ENCODE data around the gene ZNF598.
"Not testable (repeated sequence)": the region's sequence is repeated elsewhere in the genome, so short reads cannot be mapped to it uniquely, and the experiment has no call there.

The ZNF598 gene

DNA sequence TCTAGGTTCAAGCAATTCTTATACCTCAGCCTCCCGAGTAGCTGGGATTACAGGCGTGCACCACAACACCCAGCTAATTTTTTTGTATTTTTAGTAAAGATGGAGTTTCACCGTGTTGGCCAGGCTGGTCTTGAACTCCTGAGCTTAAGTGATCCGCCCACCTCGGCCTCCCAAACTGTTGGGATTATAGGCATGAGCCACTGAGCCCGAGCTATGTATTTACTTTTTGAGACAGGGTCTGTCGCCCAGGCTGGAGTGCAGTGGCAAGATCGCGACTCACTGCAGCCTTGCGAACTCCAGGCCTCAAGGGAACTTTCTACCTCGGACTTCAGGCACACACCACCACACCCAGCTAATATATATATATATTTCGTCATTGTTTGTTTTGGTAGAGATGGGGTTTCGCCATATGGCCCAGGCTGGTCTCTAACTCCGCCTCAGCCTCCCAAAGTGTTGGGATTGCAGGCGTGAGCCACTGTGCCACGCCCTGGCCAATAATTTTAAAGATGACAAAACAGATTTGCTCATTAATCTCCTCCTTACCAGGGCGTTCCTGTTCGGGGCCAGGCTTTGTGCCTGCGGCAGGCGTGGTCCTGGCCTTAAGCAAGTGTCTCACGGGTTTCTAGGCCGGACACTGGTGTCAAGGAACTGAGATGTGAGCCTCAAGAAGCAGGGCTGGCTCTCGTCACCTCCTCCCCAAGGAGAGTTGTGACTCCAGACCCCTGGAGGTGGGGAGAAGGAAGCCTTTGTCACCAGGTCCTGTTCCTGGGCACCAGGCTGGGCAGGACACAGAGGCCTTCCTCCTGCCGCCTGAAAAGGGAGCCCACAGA is 5.7 kb upstream of the ZNF598 start:
- in situ Hi-C loops (cut with MboI; ENCODE audit: low pct_unique_long_range_greater_than_20kb, low sequenced_read_pairs), result no loop called here
- DNase-seq, result no peak

DNA sequence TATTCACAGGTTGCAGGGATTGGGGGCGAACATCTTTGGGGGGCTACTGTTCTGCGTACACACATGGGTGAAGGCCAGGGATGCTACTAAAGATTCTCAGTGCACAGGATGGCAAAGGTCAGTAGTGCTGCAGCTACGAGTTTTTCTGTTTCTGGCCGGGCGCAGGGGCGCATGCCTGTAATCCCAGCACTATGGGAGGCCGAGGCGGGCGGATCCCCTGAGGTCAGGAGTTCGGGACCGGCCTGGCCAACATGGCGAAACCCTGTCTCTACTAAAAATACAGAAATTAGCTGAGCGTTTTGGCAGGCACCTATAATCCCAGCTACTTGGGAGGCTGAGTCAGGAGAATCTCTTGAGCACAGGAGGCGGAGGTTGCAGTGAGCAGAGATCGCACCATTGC is 3.9 kb upstream of the ZNF598 start:
- no peak for DNase-seq
- in situ Hi-C loops (cut with MboI; ENCODE audit: low pct_unique_long_range_greater_than_20kb, low sequenced_read_pairs), result no loop called here

DNA sequence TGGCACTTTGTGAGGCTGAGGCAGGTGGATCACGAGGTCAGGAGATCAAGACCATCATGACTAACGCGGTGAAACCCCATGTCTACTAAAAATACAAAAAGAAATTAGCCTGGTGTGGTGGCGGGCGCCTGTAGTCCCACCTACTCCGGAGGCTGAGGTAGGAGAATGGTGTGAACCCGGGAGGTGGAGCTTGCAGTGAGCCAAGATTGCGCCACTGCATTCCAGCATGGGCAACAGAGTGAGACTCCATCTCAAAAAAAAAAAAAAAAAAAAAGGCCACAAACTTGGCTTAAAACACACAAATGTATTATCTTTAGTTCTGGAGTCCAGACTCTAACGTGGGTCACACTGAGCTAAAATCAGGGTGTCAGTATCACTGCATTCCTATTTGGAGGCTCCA is 2.1 kb upstream of the ZNF598 start:
- DNase-seq; in situ Hi-C loops (cut with MboI; ENCODE audit: low pct_unique_long_range_greater_than_20kb, low sequenced_read_pairs): not testable (repeated sequence)

DNA sequence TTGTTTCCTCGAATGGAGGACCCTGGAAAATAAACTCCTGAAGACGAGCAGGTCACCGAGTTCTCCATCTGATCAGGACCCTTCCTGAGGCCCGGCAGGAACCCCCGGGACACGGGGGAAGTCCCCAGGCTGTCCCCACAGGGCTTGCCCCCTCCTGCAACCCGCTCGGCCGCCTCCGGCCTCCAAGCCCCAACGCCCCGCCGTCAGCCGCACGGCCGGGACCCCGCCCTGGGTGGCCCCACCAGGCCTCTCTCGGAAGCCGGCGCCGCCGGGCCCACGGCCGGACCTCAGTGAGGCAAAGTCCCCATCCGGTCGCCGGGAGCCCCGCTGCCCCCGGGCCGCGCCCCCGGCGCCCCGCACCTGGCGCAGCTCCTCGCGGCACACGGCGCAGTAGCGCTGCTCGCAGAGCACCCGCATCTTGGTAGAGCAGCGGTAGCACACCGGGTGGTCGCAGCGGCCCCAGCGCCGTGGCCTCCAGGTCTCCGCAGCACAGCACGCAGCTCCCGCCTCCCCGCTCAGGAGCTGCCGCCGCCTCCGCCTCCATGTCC is 383 bp downstream of the ZNF598 start:
- in situ Hi-C loops (cut with MboI; ENCODE audit: low pct_unique_long_range_greater_than_20kb, low sequenced_read_pairs), result no loop called here

DNA sequence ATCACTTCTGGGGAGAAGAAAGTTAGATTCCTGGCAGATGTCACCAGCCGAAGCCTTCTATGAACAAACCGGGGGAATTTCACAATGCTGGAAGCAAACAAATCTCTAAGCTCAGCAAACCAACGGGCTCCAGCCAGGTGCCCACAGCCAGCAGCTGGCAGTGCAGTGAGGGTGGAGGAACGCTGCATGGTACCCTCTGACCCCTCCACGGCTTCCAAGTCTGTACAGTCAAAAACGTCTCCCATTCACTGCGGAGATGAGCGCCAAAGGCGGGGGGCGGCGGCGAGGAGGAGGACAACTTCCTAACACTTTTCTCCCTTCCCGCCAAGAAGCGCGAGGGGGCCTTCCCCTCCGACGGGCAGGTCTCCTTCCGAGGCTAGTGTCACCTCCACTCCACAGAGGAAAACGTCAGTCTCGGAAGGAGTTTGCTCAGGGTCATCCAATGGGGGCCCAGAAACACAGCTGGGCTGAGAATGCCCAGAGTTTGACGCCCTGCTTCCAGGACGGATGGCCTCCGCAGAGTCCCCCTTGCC is 924 bp downstream of the ZNF598 start:
- in situ Hi-C loops (cut with MboI; ENCODE audit: low pct_unique_long_range_greater_than_20kb, low sequenced_read_pairs), result no loop called here

More for the DNA sequence above, 383 bp downstream of the ZNF598 start:
- DNase-seq, result no peak

DNA sequence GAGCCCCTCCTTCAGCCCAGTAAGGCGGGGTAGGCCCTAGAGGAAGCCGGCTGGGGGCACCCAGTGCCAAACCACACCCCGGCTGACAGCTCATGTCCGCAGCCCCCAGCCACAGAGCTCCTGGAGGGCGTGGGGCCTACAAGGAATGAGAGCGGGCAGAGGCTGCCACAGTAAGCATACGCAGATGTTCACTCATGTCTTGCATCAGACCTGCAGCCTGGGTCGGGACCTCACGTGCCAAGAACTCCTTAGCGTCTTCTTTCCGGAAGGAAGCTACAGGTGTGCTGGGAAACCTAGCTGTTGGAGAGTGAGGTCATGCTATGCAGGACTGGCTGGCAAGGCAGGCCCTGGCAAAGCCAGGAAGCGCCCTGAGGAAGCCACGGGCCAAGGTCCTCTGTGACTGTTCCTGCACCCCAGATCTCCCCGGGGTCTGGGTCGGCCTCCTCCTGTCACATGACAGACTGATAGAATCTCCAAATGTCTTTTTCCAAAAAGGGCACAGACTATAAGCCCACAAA is 1.6 kb downstream of the ZNF598 start:
- peak; percentile 71 for DNase-seq
- in situ Hi-C loops (cut with MboI; ENCODE audit: low pct_unique_long_range_greater_than_20kb, low sequenced_read_pairs), result no loop called here

More for the DNA sequence above, 924 bp downstream of the ZNF598 start:
- DNase-seq, result peak; percentile 49

DNA sequence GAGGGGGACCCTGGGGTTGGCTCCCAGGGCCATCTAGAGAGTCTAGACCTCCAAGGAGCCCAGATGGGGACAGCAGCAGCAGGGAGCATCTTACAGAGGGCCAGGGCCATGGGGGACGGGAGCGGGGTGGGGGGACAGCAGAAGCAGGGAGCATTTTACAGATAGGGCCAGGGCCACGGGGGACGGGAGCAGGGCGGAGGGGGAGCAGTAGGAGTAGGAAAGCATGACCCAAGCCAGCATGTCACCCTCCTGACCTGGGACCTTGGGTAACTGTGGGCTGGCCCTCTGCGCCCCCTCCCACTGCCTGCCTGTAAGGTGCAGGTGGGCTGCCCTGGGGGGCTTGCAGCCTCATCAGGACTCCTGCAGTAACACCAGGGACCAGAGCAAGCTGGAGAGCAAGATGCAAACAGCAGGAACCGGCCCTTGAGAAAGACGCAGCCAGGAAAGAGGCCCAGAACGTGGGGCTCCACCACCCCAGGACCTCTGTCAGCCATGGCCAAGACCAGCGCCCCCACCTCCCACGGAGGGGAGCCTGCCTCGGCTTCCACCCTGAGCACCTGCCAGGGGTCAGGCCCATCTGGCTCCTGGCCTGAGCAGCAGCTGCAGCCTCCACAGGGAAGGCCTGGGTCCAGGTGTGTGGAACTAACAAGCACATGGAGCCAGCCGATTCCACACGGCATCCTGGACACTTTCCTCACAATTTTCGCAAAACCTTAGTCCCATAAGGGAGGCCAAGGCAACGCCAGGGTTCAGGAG is 2.4 kb downstream of the ZNF598 start:
- in situ Hi-C loops (cut with MboI; ENCODE audit: low pct_unique_long_range_greater_than_20kb, low sequenced_read_pairs), result no loop called here
- DNase-seq, result no peak

DNA sequence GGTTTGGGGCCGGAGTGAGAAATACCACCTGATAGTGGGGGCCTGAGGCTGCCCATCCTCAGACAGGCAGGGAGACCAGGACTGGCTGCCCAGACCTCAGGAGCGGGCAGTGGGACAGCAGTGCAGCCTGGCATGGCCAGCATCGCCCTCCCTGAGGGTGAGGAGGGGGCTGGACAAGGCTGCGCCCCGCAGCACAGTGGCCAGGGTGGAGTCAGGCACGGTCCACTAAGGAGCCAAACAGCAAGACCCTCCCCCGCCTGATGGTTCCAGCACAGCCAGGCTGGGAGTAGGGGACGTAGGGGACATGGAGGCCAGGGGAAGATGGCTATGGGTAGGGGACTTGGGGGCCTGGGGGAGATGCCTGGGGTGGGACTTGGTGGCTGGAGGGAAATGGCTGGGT is 3.3 kb downstream of the ZNF598 start:
- in situ Hi-C loops (cut with MboI; ENCODE audit: low pct_unique_long_range_greater_than_20kb, low sequenced_read_pairs), result no loop called here
- DNase-seq, result no peak

DNA sequence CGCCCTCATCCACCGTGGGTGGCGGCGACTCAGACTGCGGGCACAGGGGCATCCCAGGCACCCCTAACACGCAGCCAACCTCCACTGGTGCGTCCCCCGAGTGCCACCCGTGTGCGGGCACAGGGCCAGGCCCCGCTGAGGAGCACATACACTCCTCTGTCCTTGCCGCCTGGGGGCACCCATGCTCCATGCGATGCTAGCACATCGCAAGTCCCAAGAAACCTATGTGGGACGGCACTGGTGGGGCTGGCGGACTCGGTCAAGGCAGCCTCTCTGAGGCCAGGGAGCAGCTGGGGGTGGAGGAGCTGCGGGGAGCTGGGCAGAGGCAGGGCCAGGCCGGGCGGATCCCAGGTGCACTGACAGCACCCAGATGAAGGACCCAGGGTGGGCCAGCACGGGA is 4.0 kb downstream of the ZNF598 start:
- in situ Hi-C loops (cut with MboI; ENCODE audit: low pct_unique_long_range_greater_than_20kb, low sequenced_read_pairs), result no loop called here
- DNase-seq, result no peak

DNA sequence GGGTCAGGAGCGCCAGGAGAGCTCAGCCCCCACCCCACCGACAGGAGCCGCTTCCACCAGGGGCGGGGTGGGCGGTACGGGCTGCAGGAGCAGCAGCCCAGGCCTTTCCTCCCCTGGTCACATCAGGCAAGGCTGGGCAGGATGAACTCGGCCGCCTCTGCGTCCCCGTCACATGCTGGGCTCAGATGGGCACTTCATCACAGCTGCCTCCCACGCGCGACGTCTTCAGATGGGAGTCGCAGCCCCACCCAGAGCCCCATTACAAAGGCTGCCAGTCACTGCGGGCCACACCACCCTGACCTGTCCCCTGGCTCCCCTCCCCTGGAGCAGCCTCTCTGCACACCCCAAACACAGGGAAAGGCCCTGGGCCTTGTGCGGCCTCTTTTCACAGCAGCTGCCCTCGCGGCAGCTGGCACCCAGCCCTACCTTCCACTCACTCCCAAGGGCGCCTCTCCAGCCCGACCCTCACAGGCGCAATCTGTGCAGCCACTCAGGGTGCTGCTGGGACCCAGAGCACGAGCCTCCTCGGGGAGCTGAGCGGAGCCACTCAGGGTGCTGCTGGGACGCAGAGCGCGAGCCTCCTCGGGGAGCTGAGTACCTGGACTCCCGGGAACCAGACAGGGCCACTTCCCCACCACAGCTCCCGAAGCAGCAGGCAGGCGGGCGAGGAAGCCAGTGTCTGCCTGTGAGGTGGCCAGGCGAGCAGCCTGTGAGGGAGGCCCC is 4.7 kb downstream of the ZNF598 start:
- no peak for DNase-seq
- in situ Hi-C loops (cut with MboI; ENCODE audit: low pct_unique_long_range_greater_than_20kb, low sequenced_read_pairs), result no loop called here

DNA sequence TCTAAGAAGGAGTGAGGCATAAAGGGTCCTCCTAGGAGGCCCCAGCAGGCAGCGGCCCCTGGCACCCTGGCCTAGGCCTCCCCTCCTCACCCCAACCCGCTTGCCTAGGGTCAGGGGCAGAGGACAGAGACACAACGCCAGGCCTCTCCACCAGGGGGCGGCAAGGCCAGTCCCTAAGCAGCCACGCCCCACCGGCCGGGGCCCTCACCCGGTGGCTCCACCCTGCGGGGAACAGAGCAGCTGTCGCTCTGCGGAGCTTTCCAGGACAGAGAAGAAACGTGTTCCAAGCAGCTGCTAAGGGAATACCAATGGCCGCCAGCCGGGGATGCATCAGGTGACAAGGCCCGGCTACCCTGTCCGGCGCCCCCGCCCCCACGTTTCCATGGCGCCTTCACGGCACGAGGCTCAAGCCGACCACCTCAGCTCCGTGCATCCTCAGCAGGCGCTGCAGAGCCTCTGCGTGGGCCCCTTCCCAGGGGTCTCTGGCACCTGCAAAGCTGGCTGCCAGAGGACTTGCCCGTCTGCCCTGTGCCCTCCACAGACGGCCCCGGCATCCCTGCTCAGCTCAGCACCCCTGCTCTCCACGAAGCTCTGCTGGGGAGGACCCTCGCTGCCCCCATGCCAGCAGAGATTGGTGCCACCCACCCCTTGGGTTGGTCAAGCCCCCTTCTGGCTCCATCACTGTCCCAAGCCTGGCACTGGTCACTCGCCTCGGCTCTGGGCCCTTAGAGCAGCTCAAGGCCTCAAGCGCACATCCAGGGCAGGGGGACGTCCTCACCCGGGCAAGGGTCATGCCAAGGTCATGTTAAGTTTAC is 5.6 kb downstream of the ZNF598 start:
- in situ Hi-C loops (cut with MboI; ENCODE audit: low pct_unique_long_range_greater_than_20kb, low sequenced_read_pairs), result no loop called here
- DNase-seq, result peak; percentile 91

DNA sequence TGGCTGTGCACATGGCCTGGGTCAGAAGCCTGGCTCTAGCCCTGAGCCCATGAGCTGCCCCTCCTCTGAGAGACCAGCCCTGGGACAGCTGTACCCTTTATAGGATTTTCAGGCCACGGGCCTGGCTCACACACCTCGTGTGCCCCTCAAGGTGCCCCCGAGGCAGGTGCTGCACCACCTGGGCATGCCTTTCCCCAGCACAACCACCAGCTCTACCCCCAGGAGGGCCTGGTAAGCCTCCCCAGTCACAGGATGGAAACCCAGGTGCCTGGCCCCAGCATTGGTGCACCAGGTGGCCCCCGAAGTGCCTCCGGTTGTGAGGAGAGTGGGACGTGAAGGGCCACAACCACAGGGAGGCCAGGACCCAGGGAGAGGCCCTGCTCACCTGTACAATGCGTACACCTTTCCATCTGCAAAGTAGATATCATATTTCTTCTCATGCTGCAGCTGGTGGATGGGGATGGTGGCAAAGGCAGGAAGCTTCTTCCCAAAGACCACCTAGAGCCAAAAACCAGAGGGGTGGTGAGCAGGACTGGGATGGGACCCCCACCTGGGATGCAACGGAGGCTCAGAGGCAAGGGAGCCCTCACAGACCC is 6.3 kb downstream of the ZNF598 start:
- no peak for DNase-seq
- in situ Hi-C loops (cut with MboI; ENCODE audit: low pct_unique_long_range_greater_than_20kb, low sequenced_read_pairs), result no loop called here

DNA sequence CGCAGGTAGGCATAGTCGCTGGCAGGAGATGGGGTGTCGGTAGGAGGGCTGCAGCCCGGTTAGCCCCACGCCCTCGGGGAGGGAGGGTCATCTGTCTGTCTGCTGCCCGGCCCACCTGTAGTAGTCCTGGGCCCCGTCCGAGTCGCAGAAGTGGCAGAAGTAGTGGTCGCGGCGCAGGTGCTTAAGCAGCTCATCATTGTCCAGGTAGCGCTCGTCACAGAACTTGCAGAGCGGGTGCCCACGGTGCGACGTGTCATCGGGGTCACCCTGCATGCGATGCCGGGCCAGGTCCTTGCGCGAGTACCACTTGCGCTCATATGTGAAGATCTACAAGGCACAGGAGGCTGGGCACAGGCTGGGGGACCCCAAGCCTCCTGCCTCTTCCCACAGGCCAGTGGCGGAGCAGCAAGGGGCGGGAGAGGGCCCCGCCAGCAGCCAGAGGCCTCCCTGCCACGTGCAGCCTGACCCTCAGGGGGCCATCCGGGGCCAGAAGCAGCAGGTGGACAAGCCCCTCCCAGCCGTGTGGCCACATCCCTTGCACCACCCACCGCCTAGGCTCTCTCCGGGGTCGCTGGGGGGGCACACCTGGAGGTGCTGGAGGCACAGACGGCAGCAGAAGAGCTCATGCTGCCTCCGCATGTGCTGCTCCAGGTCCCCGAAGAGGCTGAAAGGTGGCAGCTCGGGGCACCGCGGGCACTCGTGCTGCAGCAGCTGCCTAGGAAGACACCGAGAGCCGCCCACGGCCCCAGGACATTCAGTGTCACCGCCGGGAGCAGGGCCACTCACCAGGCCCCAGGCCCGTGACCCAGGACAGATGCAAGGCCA is 7.0 kb downstream of the ZNF598 start:
- in situ Hi-C loops (cut with MboI; ENCODE audit: low pct_unique_long_range_greater_than_20kb, low sequenced_read_pairs), result no loop called here
- DNase-seq, result no peak

DNA sequence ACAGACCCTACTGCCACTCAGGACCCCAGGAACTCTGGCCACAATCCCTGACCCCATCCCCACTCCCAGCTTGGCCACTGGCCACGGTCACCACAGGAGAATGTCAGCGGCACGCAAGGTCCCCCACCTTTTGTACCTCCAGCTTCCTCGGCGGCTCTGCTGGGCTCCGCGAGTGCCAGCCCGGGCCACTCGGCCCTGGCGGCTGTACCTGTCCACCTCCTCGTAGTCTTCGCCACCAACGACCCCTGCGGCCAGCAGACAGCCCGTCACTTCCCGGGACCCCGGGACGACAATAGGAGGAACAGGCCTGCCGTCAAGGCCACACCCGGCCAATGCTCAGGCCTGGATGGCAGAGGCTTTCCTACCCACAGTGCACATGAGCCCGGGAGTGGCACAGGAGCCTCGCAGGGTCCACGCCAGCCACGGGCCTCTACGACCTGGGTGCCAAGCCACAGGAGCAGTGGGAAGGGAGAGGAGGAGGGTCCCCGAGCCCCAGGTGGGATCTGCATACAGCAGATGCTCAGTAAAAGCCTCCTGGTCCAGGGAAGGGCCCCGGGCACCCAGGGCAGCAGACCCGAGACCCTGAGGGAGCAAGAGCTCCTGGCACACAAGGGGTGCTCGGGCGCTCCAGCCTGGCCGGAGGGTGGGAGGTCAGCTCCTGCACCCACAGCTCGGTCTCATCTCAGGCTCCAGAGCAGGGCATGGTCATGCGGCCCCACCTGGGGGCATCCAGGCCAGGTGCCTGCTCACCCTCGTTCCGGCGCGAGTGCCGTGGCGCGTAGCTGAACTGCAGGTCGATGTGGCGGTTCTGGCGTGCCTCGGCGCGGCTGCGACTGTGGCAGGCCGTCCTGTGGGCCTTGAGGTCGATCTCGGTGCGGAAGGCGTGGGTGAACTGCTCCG is 7.9 kb downstream of the ZNF598 start:
- in situ Hi-C loops (cut with MboI; ENCODE audit: low pct_unique_long_range_greater_than_20kb, low sequenced_read_pairs), result no loop called here
- no peak for DNase-seq

DNA sequence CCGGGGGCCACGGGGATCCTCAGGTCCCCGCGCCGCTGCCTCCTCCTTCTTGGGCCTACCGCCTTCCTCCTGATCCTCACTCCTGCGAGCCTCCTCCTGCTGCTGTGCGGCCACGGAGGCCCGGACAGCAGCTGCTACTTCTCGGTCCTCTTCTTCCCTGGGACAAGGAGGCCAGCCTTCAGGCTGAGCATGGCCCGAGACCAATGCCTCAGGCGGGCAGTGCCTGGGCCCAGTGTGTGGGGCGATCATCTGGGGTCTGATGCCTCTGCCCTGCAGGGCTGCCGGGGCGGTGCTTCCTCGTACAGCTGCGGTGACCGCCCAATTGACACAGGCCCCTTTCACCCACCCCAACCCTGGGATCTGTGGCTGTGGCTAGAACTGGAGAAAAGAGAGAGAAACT is 8.6 kb downstream of the ZNF598 start:
- DNase-seq, result no peak
- in situ Hi-C loops (cut with MboI; ENCODE audit: low pct_unique_long_range_greater_than_20kb, low sequenced_read_pairs), result no loop called here

DNA sequence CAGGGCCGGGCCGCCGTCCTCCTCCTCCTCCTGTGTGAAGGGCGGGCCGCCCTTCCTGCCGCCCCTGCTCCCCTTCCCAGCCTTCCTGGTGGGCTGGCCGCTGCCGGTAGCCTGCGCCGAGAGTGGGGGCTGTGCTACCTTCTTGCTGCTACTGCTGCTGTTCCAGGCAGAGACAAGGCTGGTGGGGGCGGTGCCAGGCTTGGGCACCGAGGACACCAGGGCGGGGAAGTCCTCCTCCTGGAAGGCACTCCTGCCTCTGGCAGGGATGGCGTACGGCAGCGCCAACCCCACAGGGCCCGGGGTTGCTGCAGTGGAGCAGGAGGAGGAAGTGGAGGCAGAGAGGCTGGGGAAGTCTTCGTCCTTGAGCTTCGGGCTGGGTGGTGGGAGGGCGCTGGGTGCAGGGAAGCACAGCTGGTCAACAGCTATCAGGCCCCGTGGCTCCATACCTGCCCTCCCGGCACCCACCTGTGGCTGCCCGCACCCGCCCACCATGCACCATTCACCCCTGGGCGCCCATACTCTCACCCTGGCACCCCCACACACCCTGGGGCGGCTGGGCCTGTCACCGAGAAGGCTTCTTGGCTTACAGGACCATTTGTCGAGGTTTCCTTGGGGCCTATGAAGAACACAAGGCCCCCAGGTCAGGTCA is 9.6 kb downstream of the ZNF598 start:
- no peak for DNase-seq
- in situ Hi-C loops (cut with MboI; ENCODE audit: low pct_unique_long_range_greater_than_20kb, low sequenced_read_pairs), result no loop called here

All from KBM-7 (cell line).